PFSK-1 (cell line): ENCODE results near the gene TGFBR3L.

Experiments
- FOXP2 ChIP-seq: optimal IDR thresholded peaks from 2 replicates; pipeline ENCODE3; 2011; ENCODE audit warnings: borderline replicate concordance, control low read depth, inconsistent platforms; ENCODE audit not compliant: insufficient read depth; ENCODE audit errors: extremely low read length, extremely low read depth
- POLR2AphosphoS5 ChIP-seq: IDR thresholded peaks from 2 replicates; pipeline ENCODE4 v1.6.1; 2012; ENCODE audit warnings: low read depth, mild to moderate bottlenecking, control low read depth, low read length, moderate library complexity
- SIN3A ChIP-seq: IDR thresholded peaks from 2 replicates; pipeline ENCODE4 v1.6.1; 2012; ENCODE audit warnings: mild to moderate bottlenecking, low read length, moderate library complexity, borderline replicate concordance; ENCODE audit not compliant: insufficient read depth
- TAF1 ChIP-seq: IDR thresholded peaks from 2 replicates; pipeline ENCODE4 v1.6.1; 2012; ENCODE audit warnings: low read length, control low read depth, borderline replicate concordance; ENCODE audit not compliant: insufficient read depth
- TF ChIP-seq, protein P1 (sequence below), 2 experiments: IDR thresholded peaks; 2 replicates each; pipeline versions ENCODE4 v1.6.1 to v1.8.0; 2011 to 2012; ENCODE audit warnings: low read depth in 2 of 2, low read length in 2 of 2, control low read depth in 1 of 2, inconsistent platforms in 1 of 2, mild to moderate bottlenecking in 1 of 2, moderate library complexity in 1 of 2; ENCODE audit not compliant: insufficient read depth in 1 of 2

The TGFBR3L gene

DNA sequence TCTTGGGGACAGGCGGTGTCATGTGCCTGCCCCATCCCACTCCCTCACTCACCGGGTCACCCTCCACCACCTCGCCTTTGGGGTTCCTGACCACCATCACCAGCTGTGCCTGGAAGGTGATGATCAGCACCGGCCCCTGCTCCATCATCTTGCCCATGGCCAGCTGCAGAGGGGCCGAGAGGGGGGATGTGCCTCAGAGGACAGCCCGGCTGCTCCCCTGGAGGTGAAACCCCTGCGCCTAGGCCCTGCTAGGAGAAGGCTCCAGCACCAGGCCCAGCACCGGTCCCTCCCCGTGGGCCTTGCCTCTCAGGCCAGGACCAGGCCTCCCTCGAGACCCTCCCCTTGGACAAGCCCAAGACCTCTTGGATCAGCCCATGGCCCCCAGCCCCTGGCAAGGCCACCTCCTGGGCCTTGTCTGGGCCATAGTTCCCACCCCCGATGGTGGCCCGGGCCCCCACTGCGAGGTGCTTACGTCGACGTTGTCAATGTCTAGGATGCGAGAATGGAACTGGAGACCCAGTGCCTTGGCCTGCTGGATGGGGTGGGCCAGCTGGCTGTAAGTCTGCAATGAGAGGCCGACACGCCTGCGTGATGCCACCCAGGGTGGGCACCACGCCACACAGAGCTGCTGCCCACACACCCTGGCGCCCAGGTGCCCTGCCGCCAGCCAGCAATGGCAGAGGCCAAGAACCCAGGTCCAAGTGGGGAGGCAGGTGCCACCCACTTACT is 13.1 kb downstream of the TGFBR3L start:
- TF ChIP-seq TAF1 = 0 out of 2 replicates have a peak, but pooled peaks have one; percentile 6
- TF ChIP-seq FOXP2 = no peak
- no peak; the same call in 1 of the 2 replicates for TF ChIP-seq POLR2AphosphoS5
- TF ChIP-seq, protein P1, sequence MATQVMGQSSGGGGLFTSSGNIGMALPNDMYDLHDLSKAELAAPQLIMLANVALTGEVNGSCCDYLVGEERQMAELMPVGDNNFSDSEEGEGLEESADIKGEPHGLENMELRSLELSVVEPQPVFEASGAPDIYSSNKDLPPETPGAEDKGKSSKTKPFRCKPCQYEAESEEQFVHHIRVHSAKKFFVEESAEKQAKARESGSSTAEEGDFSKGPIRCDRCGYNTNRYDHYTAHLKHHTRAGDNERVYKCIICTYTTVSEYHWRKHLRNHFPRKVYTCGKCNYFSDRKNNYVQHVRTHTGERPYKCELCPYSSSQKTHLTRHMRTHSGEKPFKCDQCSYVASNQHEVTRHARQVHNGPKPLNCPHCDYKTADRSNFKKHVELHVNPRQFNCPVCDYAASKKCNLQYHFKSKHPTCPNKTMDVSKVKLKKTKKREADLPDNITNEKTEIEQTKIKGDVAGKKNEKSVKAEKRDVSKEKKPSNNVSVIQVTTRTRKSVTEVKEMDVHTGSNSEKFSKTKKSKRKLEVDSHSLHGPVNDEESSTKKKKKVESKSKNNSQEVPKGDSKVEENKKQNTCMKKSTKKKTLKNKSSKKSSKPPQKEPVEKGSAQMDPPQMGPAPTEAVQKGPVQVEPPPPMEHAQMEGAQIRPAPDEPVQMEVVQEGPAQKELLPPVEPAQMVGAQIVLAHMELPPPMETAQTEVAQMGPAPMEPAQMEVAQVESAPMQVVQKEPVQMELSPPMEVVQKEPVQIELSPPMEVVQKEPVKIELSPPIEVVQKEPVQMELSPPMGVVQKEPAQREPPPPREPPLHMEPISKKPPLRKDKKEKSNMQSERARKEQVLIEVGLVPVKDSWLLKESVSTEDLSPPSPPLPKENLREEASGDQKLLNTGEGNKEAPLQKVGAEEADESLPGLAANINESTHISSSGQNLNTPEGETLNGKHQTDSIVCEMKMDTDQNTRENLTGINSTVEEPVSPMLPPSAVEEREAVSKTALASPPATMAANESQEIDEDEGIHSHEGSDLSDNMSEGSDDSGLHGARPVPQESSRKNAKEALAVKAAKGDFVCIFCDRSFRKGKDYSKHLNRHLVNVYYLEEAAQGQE (IDR thresholded peaks at IDR 0.05; ENCODE audit: insufficient read depth in 1 of 2, low read depth in 2 of 2, low read length in 2 of 2) = no peak

GRCh38 chr19:7928334-7928706 is 13.7 kb downstream of the TGFBR3L start:
- no peak for TF ChIP-seq FOXP2
- TF ChIP-seq POLR2AphosphoS5 = no peak
- peak; percentile 8; the same call in 1 of the 2 replicates for TF ChIP-seq SIN3A
- TF ChIP-seq TAF1 = no peak; the same call in 1 of the 2 replicates
- TF ChIP-seq, protein P1 (IDR thresholded peaks at IDR 0.05; ENCODE audit: insufficient read depth in 1 of 2, low read depth in 2 of 2, low read length in 2 of 2) = peak in 1 of 2 experiments; percentile 35; a peak in 1 of 4 replicates

- TF ChIP-seq TAF1 (no peak), POLR2AphosphoS5 (peak; percentile 78)
These were observed 14.4 kb downstream of the TGFBR3L start for GRCh38 chr19:7928741-7929701.

- TF ChIP-seq POLR2AphosphoS5 = no peak; the same call in 1 of the 2 replicates
- TF ChIP-seq, protein P1 (IDR thresholded peaks at IDR 0.05; ENCODE audit: insufficient read depth in 1 of 2, low read depth in 2 of 2, low read length in 2 of 2) = no peak
- no peak for TF ChIP-seq FOXP2
- no peak for TF ChIP-seq TAF1
- TF ChIP-seq SIN3A = no peak
These were observed 16.1 kb downstream of the TGFBR3L start for GRCh38 chr19:7930765-7931164.

DNA sequence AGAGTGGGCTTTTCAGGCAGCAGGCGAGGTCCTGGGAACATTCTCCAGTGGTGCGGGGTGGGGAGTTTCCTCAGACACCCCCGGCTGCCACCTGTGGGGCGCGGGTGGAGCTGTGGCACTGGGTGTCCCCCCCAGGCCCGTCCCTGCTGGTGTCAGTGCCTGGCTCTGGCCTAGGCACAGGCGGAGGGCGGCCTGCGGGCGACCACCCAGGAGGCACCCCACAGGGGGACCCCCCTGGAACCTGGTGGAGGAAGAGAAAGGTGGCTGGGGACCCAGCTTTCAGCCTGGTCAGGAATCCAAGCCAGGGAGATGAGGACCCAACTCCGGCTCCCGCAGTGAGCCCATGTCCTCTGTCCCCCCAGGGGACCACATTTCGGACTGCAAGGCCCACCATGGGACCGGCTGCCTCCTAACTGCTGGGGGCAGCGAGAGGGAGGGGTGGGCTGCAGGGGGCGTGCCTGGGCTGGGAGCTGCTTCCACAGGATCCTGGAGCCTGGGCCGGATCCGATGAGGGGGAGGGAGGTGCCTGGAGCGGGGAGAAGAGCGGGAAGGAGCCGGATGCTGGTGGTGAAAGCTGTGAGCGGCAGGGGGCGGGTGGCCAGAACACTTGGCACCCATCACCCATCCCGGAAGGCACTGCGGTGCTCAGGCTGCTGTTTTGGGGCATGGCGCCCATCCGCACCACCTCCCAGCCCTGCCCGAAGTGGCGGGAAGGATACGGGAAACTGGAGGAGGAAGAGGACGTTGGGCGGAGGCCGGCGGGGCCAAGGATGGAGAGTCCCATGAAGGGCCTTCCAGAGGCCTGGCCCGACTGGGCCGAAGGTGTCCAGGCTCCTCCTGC is 16.8 kb downstream of the TGFBR3L start:
- TF ChIP-seq FOXP2 (no peak), POLR2AphosphoS5 (no peak), SIN3A (no peak), TAF1 (no peak)
- TF ChIP-seq, protein P1 (IDR thresholded peaks at IDR 0.05; ENCODE audit: insufficient read depth in 1 of 2, low read depth in 2 of 2, low read length in 2 of 2) = no peak
